AG08396 (cell line): ENCODE results near the gene NCF1.
"Not testable (repeated sequence)": the region's sequence is repeated elsewhere in the genome, so short reads cannot be mapped to it uniquely, and the experiment has no call there.

Experiments
- DNase-seq: peaks from one replicate; pipeline ENCODE4 v3.0.0; 2012; ENCODE audit warnings: low spot score, mixed read lengths

The NCF1 gene

DNA sequence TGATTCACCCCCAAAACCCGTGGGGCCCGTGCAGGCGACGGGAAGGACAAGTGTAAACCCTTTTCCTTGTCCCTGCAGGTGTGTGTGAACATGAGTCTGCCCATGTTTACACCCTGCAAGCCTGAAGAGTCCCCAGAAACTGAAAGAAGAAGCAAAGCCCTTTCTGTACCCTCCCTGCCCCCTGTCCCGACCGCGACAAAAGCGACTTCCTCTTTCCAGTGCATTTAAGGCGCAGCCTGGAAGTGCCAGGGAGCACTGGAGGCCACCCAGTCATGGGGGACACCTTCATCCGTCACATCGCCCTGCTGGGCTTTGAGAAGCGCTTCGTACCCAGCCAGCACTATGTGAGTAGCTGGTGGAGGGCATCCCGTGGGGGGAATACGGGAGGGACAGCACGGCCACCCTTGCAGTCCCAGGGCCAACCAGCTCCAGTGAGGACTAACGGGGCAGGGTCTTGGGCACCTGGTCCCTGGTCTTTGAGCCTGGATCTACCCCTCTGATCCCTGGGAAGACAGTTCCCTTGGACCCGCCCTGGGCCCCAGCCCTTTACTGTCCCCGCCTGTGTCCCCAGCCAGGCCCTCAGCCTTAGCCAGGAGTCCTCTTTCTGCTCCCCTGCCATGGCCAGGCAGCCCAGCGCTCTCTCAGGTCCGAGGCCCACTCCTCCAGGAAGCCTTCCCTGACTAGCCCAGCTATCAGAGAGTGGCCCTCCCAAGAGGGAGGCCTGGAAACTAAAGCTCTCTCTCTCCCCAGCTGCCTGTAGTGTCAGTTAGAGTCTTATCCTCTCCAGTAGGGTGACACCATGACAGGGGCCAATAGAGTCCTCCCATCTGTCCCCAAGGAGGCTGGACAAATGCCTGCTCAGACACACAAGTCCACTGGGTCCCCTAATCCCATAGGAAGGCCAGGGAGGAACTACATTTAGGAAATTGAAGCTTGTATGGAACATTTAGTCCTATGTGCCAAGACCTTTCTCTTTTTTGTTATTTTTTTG is at the start of gene NCF1:
NCF1 (plus strand) TSS at position 252 of the 991 bp plus-strand sequence; CDS start at position 273, 21 bp downstream.
- not testable (repeated sequence) for DNase-seq

DNA sequence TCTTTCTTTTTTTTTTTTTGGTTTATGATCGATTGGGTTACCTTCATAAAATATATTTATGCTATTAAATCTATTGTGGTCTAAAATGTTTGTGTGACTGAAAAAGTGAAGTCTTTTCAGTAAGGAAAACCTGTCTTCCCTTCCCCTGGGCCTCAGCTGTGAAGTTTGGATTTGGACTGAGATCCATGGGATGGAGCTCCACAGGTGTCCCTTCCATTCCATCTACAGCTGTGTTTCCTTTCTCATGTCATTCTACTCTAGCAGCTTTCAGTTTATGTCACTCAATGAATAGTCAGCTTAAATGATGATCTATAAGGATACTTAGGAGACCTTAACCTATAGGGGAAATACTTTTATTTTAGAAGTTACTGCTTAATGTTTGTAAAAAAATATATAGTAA is 48.0 kb upstream of the NCF1 start:
- DNase-seq: no peak

DNA sequence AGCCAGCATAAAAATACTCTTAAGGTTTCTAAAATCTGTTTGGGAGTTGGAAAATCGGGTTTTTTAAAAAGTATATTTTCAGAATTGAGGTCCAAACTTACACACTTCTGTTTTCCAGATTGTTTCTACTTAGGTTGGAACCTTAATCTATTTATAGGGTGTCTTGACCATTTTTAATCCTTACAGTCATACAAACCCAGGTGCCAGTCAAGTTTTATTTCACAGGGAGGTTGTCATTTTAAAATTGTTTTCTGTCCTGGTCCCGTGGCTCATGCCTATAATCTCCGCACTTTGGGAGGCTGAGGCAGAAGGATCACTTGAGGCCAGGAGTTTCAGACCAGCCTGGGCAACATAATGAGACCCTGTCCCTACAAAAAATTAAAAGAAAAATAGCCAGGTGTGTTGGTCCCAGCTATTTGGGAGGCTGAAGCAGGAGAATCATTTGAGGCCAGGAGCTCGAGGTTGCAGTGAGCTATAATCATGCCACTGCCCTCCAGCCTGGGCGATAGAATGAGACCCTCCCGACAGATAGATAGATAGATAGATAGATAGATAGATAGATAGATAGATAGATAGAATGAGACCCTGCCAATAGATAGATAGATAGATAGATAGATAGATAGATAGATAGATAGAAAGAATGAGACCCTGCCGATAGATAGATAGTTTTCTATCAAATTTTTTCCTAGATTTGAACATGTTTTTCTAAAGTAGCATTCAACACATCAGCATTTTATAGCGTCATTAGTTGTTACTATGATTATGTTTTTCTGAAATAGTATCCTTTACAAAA is 47.3 kb upstream of the NCF1 start:
- no peak for DNase-seq

DNA sequence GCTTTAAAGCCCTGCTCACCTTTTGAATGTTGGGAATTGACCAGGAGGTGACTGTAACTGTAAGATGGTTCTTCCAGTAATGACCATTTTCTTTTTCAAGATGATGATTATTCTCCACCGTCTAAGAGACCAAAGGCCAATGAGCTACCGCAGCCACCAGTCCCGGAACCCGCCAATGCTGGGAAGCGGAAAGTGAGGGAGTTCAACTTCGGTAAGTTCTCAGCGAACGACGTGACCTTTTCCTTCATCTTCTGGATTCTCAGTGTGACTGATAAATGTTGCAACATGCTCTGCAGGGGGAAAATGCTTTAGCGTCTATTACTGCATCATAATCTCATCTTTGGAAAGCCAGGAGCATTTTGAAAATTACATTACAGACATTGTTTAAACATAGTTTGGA is 45.1 kb upstream of the NCF1 start:
- not testable (repeated sequence) for DNase-seq

DNA sequence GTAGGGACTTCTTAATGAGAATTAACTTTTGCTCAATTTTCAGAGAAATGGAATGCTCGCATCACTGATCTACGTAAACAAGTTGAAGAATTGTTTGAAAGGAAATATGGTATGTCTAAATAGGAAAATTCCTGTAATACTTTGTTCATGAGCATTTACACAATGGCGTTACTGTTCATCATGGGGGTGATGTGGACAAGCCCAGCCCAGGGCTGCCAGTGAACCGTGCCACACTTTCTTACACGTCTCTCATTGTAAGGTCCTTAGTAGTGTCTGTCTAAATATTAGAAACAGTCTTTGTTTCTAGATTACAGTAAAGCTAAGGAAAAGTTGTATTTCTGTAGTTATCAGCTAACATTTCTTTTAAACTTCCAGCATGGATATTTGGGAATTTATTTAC is 43.6 kb upstream of the NCF1 start:
- DNase-seq: not testable (repeated sequence)

DNA sequence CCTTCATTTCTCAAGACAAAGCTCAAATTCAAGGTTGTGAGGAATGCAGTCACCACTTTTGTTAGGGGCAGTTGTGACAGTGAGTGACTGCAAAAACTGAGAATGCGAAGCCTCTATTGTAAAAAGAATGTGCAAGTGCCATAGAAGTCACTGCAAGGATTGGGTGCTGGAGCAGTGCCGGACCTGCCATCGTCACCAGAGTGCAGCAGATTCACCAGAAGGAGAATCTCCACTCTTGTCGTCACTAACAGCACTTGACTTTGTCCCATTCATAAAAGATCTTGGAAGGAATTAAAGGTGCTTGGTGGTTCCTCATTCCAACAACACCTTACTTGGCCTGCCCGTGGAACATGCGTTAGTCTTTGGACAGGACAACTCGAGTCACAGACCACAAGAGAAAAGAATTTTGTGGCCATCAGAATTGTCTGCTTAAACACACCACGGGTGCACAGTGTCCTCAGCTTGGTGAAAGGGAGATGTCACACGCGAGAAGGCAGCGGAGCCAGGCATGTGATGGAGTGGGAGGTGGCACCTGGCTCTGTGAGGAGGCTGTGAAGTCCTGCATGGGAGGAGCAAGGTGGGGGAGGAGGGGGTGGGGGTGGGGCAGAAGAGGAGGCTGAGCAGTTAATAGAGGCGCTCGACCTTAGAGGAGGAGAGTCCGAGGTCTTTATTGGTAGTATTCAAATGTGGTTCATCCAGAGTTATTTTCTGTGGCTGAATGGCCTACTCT is 33.7 kb upstream of the NCF1 start:
- not testable (repeated sequence) for DNase-seq

DNA sequence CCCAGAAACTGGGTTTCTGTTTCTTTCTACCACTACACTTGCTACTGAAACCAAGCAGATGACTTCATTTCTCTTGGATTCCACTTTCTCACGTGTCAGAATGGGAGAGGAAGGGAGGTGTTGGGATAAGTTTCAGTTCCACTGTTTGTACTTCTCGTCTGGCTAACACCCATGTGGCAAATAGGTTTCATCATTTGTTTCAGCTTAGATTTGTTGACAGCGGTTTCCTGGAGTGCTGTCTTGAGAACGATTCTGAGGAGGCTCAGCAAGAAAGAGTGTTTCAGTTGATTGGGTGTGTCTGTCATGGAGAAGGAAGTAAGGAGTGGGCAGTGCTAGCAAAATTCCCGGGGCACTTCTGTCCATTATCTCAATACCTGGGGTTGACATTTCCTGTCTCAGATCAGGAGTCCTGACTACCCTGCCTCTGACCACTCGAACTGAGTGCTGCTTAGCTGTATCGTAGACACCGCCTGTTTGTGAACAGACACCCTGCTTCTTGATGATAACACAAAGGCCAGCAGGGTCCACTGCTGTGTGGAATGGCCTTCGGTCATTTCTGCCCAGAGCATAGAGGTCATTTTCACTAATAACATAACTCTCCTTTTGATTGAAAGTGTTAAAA is 29.8 kb upstream of the NCF1 start:
- not testable (repeated sequence) for DNase-seq

DNA sequence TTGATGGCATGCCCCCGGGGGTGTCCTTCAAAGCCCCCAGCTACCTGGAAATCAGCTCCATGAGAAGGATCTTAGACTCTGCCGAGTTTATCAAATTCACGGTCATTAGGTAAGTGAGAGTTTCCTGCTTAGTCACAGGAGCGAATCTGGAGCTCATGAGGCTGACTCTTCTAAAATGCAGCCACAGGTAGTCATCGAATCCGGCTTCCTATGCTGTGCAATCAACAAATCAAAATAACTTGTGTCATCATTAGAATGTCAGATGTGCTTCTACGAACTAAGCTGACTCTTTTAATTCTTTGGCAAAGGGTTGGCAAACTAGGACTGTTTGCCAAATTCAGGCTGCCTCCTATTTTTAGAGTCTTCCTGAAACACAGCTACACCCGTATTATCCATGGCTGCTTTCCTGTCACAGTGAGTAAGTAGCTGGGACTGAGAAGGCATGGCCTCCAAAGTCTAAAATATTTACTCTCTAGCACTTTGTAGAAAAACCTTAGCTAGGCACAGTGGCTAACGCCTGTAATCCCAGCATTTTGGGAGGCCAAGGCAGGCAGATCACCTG is 19.8 kb upstream of the NCF1 start:
- DNase-seq: not testable (repeated sequence)

DNA sequence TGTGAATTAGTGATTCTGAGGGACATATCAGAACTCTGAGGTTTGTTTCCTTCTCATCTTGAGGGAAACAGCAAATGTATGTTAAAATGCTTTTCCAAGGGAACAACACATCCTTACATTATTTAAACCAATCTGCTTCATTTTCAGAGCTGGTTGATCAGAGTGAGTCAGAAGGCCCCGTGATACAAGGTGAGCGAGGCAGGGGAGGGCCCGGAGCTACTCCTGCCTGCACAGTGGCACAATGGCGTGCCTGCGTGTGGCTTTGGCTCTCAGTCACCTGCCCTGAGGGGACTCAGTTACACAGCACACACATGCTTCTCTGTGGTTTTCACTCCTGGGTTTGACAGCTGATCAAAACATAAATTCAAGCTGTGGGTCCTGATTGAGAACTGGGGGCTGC is 17.1 kb upstream of the NCF1 start:
- not testable (repeated sequence) for DNase-seq

DNA sequence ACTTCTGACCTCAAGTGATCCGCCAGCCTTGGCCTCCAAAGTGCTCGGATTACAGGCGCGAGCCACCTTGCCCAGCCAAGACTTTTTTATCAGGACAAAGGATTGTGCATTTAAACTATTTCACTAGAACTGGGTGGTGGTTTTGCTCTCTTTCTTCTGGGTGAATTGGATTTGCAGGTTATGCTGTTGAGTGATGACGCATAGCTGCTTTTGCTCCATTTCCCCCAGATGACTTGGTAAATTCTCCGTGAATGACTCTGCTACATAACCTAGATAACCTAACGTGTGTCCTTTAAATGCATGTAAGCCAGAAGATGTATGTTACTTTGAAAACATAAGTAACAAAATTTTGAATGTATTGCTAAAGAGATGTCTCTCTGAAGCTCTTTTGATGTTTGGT is 15.5 kb upstream of the NCF1 start:
- not testable (repeated sequence) for DNase-seq

DNA sequence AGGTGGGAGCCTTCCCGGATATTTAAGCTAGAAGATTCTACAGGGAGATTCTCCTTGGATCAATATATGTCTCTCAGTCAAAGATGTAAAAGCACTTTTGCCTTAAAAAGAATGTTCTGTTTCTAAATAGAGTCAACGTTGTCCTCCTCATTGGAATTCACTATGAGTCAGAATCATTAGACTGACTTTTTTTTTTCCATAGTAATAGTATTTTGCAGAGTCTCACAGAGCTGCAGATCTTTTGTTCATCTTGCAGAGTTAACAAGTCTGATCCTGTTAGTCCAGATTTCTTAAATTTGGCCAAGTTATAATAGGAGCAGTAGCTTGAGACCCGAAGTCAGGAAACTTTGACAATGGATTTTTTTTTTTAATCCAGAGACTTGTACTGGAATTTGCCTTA is 14.8 kb upstream of the NCF1 start:
- not testable (repeated sequence) for DNase-seq

DNA sequence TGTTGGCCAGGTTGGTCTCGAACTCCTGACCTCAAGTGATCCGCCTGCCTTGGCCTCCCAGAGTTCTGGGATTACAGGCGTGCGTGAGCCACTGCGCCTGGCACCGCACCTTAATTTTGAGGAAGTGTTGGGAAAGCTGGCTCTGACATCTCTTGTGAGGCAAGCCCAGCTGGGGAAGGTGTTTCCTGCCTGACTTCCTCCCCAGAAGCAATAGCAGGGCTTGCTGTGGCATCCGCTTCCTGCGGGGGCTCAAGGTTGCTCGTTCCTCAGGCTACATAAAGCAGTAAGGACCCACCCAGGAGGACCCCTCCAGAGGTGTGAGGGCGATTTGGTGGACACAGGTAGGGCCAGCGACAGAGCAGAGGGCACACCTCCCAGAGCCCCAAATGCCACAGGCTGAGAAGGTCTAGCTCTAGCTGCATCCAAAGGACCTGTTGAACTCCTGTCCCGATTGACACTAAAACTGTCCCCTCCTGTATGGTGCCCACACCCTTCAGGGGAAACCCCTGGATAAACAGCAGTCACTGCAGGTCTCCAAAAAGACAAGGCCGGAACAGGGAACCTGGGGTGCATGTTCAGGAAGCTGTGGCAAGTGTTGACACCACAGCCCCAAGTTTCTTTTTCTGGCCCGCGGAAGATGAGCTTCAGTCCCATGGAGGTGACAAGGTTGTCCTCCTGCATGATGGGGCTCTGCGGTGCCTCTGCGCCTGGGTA is 8.4 kb upstream of the NCF1 start:
- not testable (repeated sequence) for DNase-seq

DNA sequence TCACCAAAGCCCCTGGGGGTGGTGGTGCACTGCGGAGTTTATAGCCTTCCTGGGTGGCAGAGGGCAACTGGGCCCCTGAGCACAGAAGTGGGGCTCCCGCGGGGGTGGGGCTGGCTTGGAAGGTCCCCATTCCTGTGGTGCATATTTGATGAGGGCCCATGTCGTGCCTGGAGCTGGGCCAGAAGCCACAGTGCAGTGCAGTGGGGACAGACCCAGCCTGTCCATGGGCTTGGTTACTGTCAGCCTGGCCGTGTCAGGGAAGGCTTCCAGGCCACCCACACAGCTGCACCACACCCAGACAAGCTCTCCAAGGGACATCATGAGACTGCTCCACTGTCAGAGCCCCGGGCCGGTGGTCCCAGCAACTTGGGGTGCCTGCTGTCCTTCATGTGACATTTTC is 7.3 kb upstream of the NCF1 start:
- DNase-seq: not testable (repeated sequence)

DNA sequence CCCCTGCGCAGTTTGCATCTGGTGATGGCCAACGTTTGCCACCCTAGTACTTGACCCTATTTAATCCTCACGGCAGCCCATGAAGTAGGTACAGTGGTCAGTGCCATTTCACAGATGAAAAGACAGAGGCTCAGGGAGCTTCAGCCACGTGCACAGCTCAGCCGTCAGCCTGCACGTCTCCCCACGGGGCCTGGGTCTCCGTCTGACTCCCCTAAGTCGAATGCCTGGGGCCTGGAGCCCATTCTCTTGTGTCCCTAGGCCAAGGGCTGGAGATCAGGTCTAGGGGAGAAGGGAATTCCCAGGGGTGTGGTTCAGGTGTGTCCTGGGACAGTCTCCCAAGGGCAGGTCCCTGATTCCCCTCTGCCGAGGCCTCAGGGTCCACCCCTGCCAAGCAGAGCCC is 6.8 kb upstream of the NCF1 start:
- DNase-seq: not testable (repeated sequence)

DNA sequence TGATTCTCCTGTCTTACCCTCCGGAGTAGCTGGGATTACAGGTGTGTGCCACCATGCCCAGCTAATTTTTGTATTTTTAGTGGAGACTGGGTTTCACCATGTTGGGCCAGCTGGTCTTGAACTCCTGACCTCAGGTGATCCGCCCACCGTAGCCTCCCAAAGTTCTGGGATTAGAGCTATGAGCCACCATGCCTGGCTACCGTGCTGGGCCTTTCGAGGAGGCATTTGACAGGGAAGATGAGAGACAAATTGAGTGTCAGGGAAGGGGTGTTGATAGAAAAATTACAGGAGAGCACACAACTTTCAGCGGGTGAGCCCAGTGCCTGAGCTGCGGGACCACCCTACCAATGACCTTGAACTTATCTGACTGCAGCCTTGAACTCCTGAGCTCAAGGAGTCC is 3.7 kb upstream of the NCF1 start:
- not testable (repeated sequence) for DNase-seq

DNA sequence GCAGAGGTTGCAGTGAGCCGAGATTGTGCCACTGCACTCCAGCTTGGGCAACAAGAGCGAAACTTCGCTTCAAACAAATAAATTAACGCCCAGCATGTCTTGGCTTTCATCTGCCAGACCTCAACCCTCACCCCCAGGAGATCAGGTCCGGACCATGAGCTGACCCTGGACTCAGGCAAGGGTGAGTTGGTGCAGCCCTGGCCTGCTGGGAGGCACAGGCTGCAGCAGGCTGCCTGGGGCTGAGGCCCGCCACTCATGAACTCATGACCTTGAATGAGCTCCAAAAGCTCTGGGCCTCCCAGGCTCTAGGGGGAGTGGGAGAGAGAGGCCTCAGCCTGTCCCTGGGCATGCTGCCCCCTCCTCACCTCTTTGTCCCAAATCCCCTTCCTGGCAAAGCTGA is 1.7 kb upstream of the NCF1 start:
- DNase-seq: not testable (repeated sequence)

DNA sequence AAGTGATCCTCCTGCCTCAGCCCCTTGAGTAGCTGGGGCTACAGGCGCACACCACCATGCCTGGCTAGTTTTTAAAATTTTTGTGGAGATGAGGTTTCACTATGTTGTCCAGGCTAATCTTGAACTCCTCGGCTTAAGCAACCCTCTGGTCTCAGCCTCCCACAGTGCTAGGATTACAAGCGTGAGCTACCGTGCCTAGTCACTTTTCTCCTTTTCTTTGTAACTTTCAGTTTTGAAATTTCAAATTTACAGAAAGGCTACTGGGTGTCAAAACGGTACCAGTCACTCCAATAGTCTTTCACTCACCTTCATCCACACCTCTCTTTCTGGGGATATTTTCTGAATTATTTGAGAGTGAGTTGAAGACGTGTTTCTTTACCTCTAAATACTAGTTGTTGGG is 1.3 kb downstream of the NCF1 start:
- not testable (repeated sequence) for DNase-seq

DNA sequence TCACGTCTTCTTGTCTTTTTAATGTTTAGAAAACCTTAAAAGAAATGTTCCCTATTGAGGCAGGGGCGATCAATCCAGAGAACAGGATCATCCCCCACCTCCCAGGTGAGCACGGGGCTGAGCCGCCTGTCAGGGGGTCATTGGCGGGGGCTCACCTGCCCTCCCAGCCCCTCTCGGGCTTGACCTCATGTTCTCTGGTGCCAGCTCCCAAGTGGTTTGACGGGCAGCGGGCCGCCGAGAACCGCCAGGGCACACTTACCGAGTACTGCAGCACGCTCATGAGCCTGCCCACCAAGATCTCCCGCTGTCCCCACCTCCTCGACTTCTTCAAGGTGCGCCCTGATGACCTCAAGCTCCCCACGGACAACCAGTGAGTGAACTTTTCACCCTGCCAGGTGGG is 5.2 kb downstream of the NCF1 start:
- not testable (repeated sequence) for DNase-seq

DNA sequence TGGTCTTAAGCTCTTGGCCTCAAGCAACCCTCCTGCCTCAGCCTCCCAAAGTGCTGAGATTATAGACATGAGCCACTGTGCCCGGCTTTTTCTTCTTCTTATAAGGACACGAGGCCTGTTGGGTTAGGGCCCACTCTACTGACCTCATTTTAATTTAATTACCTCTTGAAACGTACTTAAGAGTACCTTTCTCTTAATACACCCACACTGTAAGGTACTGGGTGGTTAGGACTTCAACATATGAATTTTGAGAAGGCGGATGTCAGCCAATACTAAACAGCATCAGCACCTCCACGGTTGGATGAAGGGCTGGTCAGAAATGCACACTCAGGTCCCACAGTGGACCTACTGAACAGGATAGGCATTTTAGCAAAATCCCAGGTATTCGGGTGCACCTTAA is 7.9 kb downstream of the NCF1 start:
- not testable (repeated sequence) for DNase-seq

DNA sequence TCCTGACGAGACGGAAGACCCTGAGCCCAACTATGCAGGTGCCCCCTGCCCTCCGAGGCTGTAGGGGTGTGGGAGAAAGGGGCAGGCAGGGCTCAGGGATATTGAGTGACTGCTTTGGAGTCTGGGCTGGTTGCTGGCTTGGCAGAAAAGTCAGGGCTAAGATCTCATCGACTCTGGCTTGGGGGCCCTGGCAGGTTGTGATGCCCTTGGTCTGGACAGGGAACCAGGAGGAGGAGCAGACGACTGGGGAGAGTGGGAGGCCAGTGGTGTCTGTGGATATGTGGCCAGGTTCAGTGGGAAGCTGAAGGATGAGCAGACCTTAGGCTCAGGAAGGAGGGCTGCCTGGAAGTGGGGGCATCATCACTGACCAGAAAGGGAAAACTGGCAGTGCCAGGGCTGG is 9.8 kb downstream of the NCF1 start:
- not testable (repeated sequence) for DNase-seq
